HG02588 (cell line): ENCODE data around the gene VSTM5.
"Not testable (repeated sequence)": the region's sequence is repeated elsewhere in the genome, so short reads cannot be mapped to it uniquely, and the experiment has no call there.

Experiments
- ATAC-seq: cut with Tn5 transposase; IDR thresholded peaks from one replicate; pipeline ENCODE4 v1.9.1; 2021; ENCODE audit warnings: mild to moderate bottlenecking, moderate library complexity; ENCODE audit not compliant: unreplicated experiment

The VSTM5 gene

GRCh38 chr11:93850594-93851018, at the start of gene VSTM5:
TSS of gene VSTM5 (minus strand) at chr11:93850618. CDS start at chr11:93850502, 116 bp downstream.
- ATAC-seq, result no peak

- no peak for ATAC-seq
Observed at GRCh38 chr11:93895106-93895862, 44.9 kb upstream of the VSTM5 start.

GRCh38 chr11:93890391-93891051, 40.1 kb upstream of the VSTM5 start:
- ATAC-seq, result no peak

- no peak for ATAC-seq
Observed at GRCh38 chr11:93887111-93887510, 36.7 kb upstream of the VSTM5 start.

GRCh38 chr11:93879114-93879513, 28.7 kb upstream of the VSTM5 start:
- not testable (repeated sequence) for ATAC-seq

GRCh38 chr11:93875637-93876036, 25.2 kb upstream of the VSTM5 start:
- ATAC-seq, result no peak

- no peak for ATAC-seq
Observed at GRCh38 chr11:93871526-93871925, 21.1 kb upstream of the VSTM5 start.

- ATAC-seq, result no peak
Observed at GRCh38 chr11:93870616-93871015, 20.2 kb upstream of the VSTM5 start.

- no peak for ATAC-seq
Observed at GRCh38 chr11:93869830-93870229, 19.4 kb upstream of the VSTM5 start.

GRCh38 chr11:93868404-93868803, 18.0 kb upstream of the VSTM5 start:
- ATAC-seq, result not testable (repeated sequence)

GRCh38 chr11:93861808-93862207, 11.4 kb upstream of the VSTM5 start:
- no peak for ATAC-seq

- ATAC-seq, result no peak
Observed at GRCh38 chr11:93858121-93858775, 7.8 kb upstream of the VSTM5 start.

- ATAC-seq, result no peak
Observed at GRCh38 chr11:93857413-93858120, 7.1 kb upstream of the VSTM5 start.

- no peak for ATAC-seq
Observed at GRCh38 chr11:93852242-93852641, 1.8 kb upstream of the VSTM5 start.

- no peak for ATAC-seq
Observed at GRCh38 chr11:93849751-93850593, 446 bp downstream of the VSTM5 start.

- ATAC-seq, result no peak
Observed at GRCh38 chr11:93849201-93849600, 1.2 kb downstream of the VSTM5 start.

- no peak for ATAC-seq
Observed at GRCh38 chr11:93846411-93846810, 4.0 kb downstream of the VSTM5 start.

- ATAC-seq, result no peak
Observed at GRCh38 chr11:93845181-93846092, 5.0 kb downstream of the VSTM5 start.

- ATAC-seq, result no peak
Observed at GRCh38 chr11:93844568-93844967, 5.8 kb downstream of the VSTM5 start.
